Right lobe of liver (tissue), 6 donors: ENCODE measurements around the gene NCAM2. TPM values are rescaled to one million over a fixed set of nuclear protein-coding genes. Genes with fewer than 3 reads are reported as not detected.

ENCODE experiments used
- ATAC-seq, 4 donors: fragments of 200-7000 bp; cut with Tn5 transposase; one replicate each; pipeline ENCODE4 v1.9.1; 2020; ENCODE audit warnings: mild to moderate bottlenecking in 4 of 4, moderate library complexity in 4 of 4
- DNase-seq, 3 donors: peaks; one replicate each; pipeline ENCODE4 v3.0.0-alpha.2; 2020
- H3K27ac ChIP-seq, 3 donors: fragments of 200-600 bp; one replicate each; pipeline ENCODE4 v1.8.0; 2022
- H3K27me3 ChIP-seq, 2 donors: fragments of 200-600 bp; one replicate each; pipeline ENCODE4 v1.8.0; 2022
- H3K36me3 ChIP-seq, 4 donors: fragments of 200-600 bp; sonication (generic) in 1 of 4; one replicate each; pipeline versions ENCODE4 v1.5.1 to v1.8.0; 2017 to 2022; ENCODE audit warnings: control low read depth in 1 of 4
- H3K4me1 ChIP-seq, 4 donors: fragments of 200-600 bp; sonication (generic) in 1 of 4; one replicate each; pipeline versions ENCODE4 v1.5.1 to v1.8.0; 2017 to 2022; ENCODE audit warnings: control low read depth in 1 of 4
- H3K4me3 ChIP-seq, 3 donors: fragments of 200-600 bp; one replicate each; pipeline ENCODE4 v1.8.0; 2022
- H3K9me3 ChIP-seq, 4 donors: fragments of 200-600 bp; sonication (generic) in 1 of 4; one replicate each; pipeline versions ENCODE4 v1.5.1 to v1.8.0; 2017 to 2022; ENCODE audit warnings: control low read depth in 1 of 4
- CTCF ChIP-seq, 4 donors: fragments of 200-600 bp in 3 of 4; fragments of 450-650 bp in 1 of 4; IDR thresholded peaks; one replicate each; pipeline versions ENCODE4 v1.5.1 to v1.8.0; 2016 to 2022; ENCODE audit warnings: antibody characterized with exemption in 4 of 4, mild to moderate bottlenecking in 2 of 4
- POLR2A ChIP-seq: fragments of 450-650 bp; IDR thresholded peaks from one replicate; pipeline ENCODE4 v1.6.1; 2017; ENCODE audit warnings: antibody characterized with exemption, mild to moderate bottlenecking
- WGBS: methylation state at CpG from one replicate; pipeline ENCODE4 v1.1.6; 2018; ENCODE audit warnings: low coverage, low lambda C conversion rate; ENCODE audit not compliant: insufficient coverage; ENCODE audit errors: missing lambda C conversion rate; 5-methylcytosine and 5-hydroxymethylcytosine counted together
- intact Hi-C, 2 donors: fragments of 100-400 bp; cut with DNase I; formaldehyde crosslinking; loops; one replicate each; pipeline versions ENCODE4 v1.11.2 to v1.14.1; 2022
- total RNA-seq, 6 experiments: library from RNA; depleted of rRNA in 2 of 6; stranded (reverse); fragments of >200 nt in 2 of 6; fragmentation: NEBNext Ultra II Directional in 3 of 6; extraction: Animal tissue kit (Norgen Biotek cat#: 25700) in 3 of 6; gene quantifications; one replicate each; pipeline versions ENCODE4 v1.1.0 to v1.2.4, GENCODE V29; 2016 to 2023
- donor health status: DM: no; HTN: yes; CAD: no.
- donor health status: DM: no; HTN: no; CAD: no.
- donor health status: DM: no; HTN: no; CAD: no.
- donor health status: DM: no; HTN: yes; CAD: no.
- donor health status: DM: no; HTN: yes; CAD: no.

The NCAM2 gene
- total RNA-seq, 6 experiments from 2014 or later, result 0.38 to 1.4 (median 0.81) TPM; not detected in 2

DNA sequence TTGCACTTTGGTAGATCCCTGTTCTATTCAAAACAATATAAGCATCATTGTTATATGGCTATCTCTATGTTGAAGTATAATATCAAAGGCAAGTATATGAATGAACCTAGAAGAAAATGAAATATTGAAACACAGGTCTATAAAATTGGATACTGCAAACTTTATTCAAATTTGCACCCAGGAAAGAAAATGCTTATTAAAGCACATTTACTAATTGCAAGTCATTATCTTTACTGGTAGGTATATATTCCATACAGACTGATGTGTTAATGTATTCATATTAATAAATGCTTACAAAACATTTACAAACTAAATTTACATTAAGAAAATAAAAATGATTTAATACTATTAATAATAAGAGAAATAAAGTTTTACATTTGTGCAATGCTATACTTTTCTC lies 469.8 kb downstream of the NCAM2 start:
- H3K4me3 ChIP-seq, result no peak overlapping the region
- DNase-seq (no peak), ATAC-seq (no peak)
- no peaks in the 10 kb centered on the region for H3K27me3 ChIP-seq
- H3K36me3 ChIP-seq, result no peaks in the 10 kb centered on the region
- no peaks in the 10 kb centered on the region for H3K4me1 ChIP-seq
- no peaks in the 10 kb centered on the region for H3K9me3 ChIP-seq
- intact Hi-C loops, result no loop called here
- TF ChIP-seq CTCF (IDR thresholded peaks at IDR 0.05), result no peak
- TF ChIP-seq POLR2A, result no peak
- H3K27ac ChIP-seq, result no peak overlapping the region

- Histone ChIP-seq H3K4me1 (no peaks in the 10 kb centered on the region), H3K36me3 (no peaks in the 10 kb centered on the region), H3K27ac (no peak overlapping the region), H3K4me3 (no peak overlapping the region), H3K27me3 (no peaks in the 10 kb centered on the region), H3K9me3 (no peaks in the 10 kb centered on the region)
- intact Hi-C loops, result no loop called here
- DNase-seq, result no peak
- no peak for TF ChIP-seq CTCF (IDR thresholded peaks at IDR 0.05)
- TF ChIP-seq POLR2A, result no peak
- ATAC-seq, result no peak
- 80% methylated on average over 3 of the region's 3 CpGs for WGBS
Measured at GRCh38 chr21:21481239-21481638, 483.0 kb downstream of the NCAM2 start.

DNA sequence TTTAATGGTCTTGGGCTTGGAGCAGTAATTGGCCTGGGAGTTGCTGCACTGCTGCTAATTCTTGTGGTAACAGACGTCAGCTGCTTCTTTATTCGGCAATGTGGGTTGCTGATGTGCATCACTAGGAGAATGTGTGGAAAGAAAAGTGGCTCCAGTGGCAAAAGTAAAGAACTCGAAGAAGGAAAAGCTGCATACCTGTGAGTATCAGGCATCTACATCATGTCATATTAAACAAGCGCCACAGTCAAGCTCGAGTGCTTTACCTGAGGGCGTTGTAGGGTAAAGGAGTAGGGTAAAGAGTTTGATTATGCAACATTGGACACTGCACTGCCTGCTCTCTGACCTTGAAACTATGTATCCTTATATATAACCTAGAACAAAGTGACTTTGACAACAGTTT lies 510.6 kb downstream of the NCAM2 start:
- 67% methylated on average over 6 of the region's 6 CpGs for WGBS
- no peaks in the 10 kb centered on the region for H3K36me3 ChIP-seq
- no peak for ATAC-seq
- no peaks in the 10 kb centered on the region for H3K9me3 ChIP-seq
- H3K27ac ChIP-seq, result no peak overlapping the region
- TF ChIP-seq CTCF (IDR thresholded peaks at IDR 0.05) (no peak), POLR2A (no peak)
- no peak overlapping the region for H3K4me3 ChIP-seq
- DNase-seq, result no peak
- no peaks in the 10 kb centered on the region for H3K27me3 ChIP-seq
- intact Hi-C loops, result no loop called here
- H3K4me1 ChIP-seq, result no peaks in the 10 kb centered on the region

GRCh38 chr21:21530680-21531079 lies 532.5 kb downstream of the NCAM2 start:
- no peak for TF ChIP-seq POLR2A
- TF ChIP-seq CTCF (IDR thresholded peaks at IDR 0.05), result no peak
- no peak for DNase-seq
- no peaks in the 10 kb centered on the region for H3K4me1 ChIP-seq
- H3K9me3 ChIP-seq, result no peaks in the 10 kb centered on the region
- no peaks in the 10 kb centered on the region for H3K36me3 ChIP-seq
- H3K27me3 ChIP-seq, result no peaks in the 10 kb centered on the region
- intact Hi-C loops, result no loop called here
- no peak overlapping the region for H3K27ac ChIP-seq
- no peak overlapping the region for H3K4me3 ChIP-seq
- ATAC-seq, result no peak

GRCh38 chr21:21547368-21547953 lies 549.3 kb downstream of the NCAM2 start:
- intact Hi-C loops, result no loop called here
- WGBS, result 52% methylated on average over 5 of the region's 5 CpGs

More at GRCh38 chr21:21547368-21547953, 549.3 kb downstream of the NCAM2 start:
- Histone ChIP-seq H3K27me3 (no peaks in the 10 kb centered on the region), H3K27ac (no peak overlapping the region), H3K4me3 (no peak overlapping the region), H3K4me1 (no peaks in the 10 kb centered on the region), H3K9me3 (no peaks in the 10 kb centered on the region), H3K36me3 (no peaks in the 10 kb centered on the region)
- TF ChIP-seq POLR2A, result no peak
- TF ChIP-seq CTCF (IDR thresholded peaks at IDR 0.05), result no peak
- DNase-seq (no peak), ATAC-seq (no peak)
